ENCODE measurements around the gene AMTN. TPM values are rescaled to one million over a fixed set of nuclear protein-coding genes. Genes with fewer than 3 reads are reported as not detected.

Gene AMTN
- total RNA-seq, 1 experiment from 2014 or later = not detected

DNA sequence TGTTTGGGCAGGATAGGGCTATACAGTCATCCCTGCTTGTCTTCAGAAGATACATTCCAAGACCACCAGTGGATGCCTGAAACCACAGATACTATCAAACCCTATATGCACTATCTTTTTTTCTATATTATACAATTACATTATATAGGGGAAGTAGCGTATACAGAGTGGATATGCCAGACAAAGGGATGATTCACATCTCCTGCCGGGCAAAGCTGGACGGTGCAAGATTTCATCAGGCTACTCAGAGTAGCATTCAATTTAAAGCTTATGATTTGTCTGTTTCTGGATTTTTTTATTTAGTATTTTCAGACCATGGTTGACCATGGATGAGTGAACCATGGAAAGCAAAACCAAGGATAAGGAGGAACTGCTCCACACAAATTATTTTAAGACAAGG, 7.0 kb upstream of the AMTN start:
- TF ChIP-seq CTCF (IDR thresholded peaks at IDR 0.05; ENCODE audit: unreplicated experiment) = no peak
- H3K4me1 Mint-ChIP-seq (ENCODE audit: low read depth, unreplicated experiment) = no peaks in the 10 kb centered on the region
- no TSS peak for BruUV-seq (replicated peaks)
- CTCF ChIA-PET = no interaction called here
- no peaks in the 10 kb centered on the region for H3K36me3 Mint-ChIP-seq (ENCODE audit: insufficient read depth, unreplicated experiment)
- DNase-seq = no peak
- H3K9me3 Mint-ChIP-seq (ENCODE audit: low read depth, unreplicated experiment) = no peaks in the 10 kb centered on the region
- intact Hi-C loops (cut with micrococcal nuclease; ENCODE audit: unreplicated experiment) = no loop called here
- no peak overlapping the region for H3K27ac Mint-ChIP-seq (ENCODE audit: unreplicated experiment)
- no peaks in the 10 kb centered on the region for H3K27me3 Mint-ChIP-seq (ENCODE audit: unreplicated experiment)
- H3K4me3 Mint-ChIP-seq (ENCODE audit: low read depth, unreplicated experiment) = no peak overlapping the region

DNA sequence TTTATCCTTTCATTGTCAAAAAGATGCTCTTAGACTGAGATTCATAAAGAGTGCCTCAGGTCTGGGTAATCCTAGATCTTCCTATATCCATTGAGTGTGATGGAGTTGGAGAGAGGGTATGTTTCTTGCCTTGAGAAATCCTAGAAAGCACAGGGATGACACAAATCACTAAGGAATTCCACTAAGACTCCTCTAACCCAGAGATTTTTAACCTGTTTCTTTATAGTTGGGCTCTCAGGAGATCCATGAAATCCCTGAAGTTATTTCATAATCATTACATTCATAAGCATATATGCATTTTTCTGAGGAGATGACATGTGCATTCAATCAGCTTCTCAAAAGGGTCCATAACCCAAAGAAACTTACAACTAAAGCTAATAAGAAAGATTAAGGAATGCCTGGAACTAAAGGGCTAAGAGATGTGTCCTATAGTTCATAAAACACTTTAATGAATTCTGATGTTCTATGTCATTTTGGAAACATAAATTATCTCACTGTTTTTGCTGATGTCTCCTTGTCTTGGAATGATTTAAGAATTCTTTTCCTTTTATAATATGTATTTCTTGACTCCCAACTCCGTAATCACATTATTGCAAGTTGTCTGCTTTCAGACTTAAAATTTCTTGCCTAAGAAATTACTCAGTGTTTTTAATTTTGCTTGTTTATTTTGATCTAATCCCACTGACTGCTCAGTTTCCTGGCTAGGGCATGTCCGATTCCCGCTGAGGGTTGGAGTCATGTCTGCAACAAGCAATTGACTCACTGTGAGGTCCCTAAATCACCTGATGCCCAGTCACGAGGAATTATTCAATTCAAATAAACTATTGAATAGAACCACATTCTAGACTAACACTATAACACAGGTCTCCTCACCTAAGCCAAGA, 2.8 kb upstream of the AMTN start:
- intact Hi-C loops (cut with micrococcal nuclease; ENCODE audit: unreplicated experiment) = no loop called here
- no peak for DNase-seq
- Mint-ChIP-seq H3K4me3 (ENCODE audit: low read depth, unreplicated experiment) (no peak overlapping the region), H3K36me3 (ENCODE audit: insufficient read depth, unreplicated experiment) (no peaks in the 10 kb centered on the region), H3K27ac (ENCODE audit: unreplicated experiment) (no peak overlapping the region), H3K4me1 (ENCODE audit: low read depth, unreplicated experiment) (peaks cover 5% of the 10 kb centered on the region), H3K9me3 (ENCODE audit: low read depth, unreplicated experiment) (no peaks in the 10 kb centered on the region), H3K27me3 (ENCODE audit: unreplicated experiment) (no peaks in the 10 kb centered on the region)
- CTCF ChIA-PET = no interaction called here
- TF ChIP-seq CTCF (IDR thresholded peaks at IDR 0.05; ENCODE audit: unreplicated experiment) = no peak
- BruUV-seq (replicated peaks) = no TSS peak

GRCh38 chr4:70518716-70519115, 347 bp downstream of the AMTN start:
- CTCF ChIA-PET = no interaction called here
- H3K4me3 Mint-ChIP-seq (ENCODE audit: low read depth, unreplicated experiment) = no peak overlapping the region
- intact Hi-C loops (cut with micrococcal nuclease; ENCODE audit: unreplicated experiment) = no loop called here
- peaks cover 23% of the 10 kb centered on the region for H3K4me1 Mint-ChIP-seq (ENCODE audit: low read depth, unreplicated experiment)
- H3K27me3 Mint-ChIP-seq (ENCODE audit: unreplicated experiment) = no peaks in the 10 kb centered on the region
- DNase-seq = no peak
- H3K27ac Mint-ChIP-seq (ENCODE audit: unreplicated experiment) = no peak overlapping the region
- no peaks in the 10 kb centered on the region for H3K9me3 Mint-ChIP-seq (ENCODE audit: low read depth, unreplicated experiment)
- no TSS peak for BruUV-seq (replicated peaks)
- no peak for TF ChIP-seq CTCF (IDR thresholded peaks at IDR 0.05; ENCODE audit: unreplicated experiment)
- no peaks in the 10 kb centered on the region for H3K36me3 Mint-ChIP-seq (ENCODE audit: insufficient read depth, unreplicated experiment)

DNA sequence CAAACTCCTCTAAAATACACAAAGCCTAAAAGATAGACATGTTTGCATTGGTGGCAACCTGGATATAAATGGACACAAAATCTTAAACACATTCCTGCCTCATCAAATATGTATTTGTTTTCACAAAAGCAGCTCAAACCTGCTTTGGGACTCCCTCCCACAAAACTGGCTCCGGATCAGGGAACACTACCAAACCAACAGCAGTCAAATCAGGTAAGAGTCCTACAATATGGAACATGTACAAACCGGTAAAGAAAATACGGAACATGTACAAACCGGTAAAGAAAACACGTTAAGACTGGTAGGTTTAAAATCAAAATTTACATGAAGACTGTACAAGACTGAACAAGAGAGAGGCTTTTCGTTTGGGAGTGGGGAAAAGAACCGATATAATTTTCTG, 4.3 kb downstream of the AMTN start:
- no peak overlapping the region for H3K4me3 Mint-ChIP-seq (ENCODE audit: low read depth, unreplicated experiment)
- no peak for DNase-seq
- no peaks in the 10 kb centered on the region for H3K9me3 Mint-ChIP-seq (ENCODE audit: low read depth, unreplicated experiment)
- H3K27me3 Mint-ChIP-seq (ENCODE audit: unreplicated experiment) = no peaks in the 10 kb centered on the region
- H3K27ac Mint-ChIP-seq (ENCODE audit: unreplicated experiment) = no peak overlapping the region
- no peak for TF ChIP-seq CTCF (IDR thresholded peaks at IDR 0.05; ENCODE audit: unreplicated experiment)
- no peaks in the 10 kb centered on the region for H3K36me3 Mint-ChIP-seq (ENCODE audit: insufficient read depth, unreplicated experiment)
- BruUV-seq (replicated peaks) = no TSS peak
- CTCF ChIA-PET = interaction anchor here (1.0 kb wide), 1 partner anchor 142 kb away, joined by 3 read pairs; no protein-coding TSS in a partner anchor
- peaks cover 23% of the 10 kb centered on the region for H3K4me1 Mint-ChIP-seq (ENCODE audit: low read depth, unreplicated experiment)
- intact Hi-C loops (cut with micrococcal nuclease; ENCODE audit: unreplicated experiment) = no loop called here

Data from Calu3 (cell line).